Caco-2 (cell line): ENCODE results near the gene DNALI1. TPM values are rescaled to one million over a fixed set of nuclear protein-coding genes. Genes with fewer than 3 reads are reported as not detected.
"Not testable (repeated sequence)": the region's sequence is repeated elsewhere in the genome, so short reads cannot be mapped to it uniquely, and the experiment has no call there.

Experiments used
- BruUV-seq: library from RNA; stranded (reverse); fragments of 400-500 nt; replicated peaks from 2 replicates; lab custom pipeline; 2021; lab: Mats Ljungman, UMichigan
- CTCF ChIA-PET: fragments of 300-600 bp; sonication (Branson Sonifier 250); formaldehyde crosslinking; loops from one replicate; lab custom pipeline; 2022; ENCODE audit warnings: antibody characterized with exemption; lab: Charles Lee
- POLR2A ChIA-PET: fragments of 300-600 bp; sonication (Branson Sonifier 250); formaldehyde crosslinking; loops from one replicate; lab custom pipeline; 2022; ENCODE audit warnings: antibody characterized with exemption; lab: Charles Lee
- DNase-seq, 2 experiments: peaks; one replicate each; pipeline versions ENCODE4 v3.0.0 to v3.0.0-alpha.2; 2020 to 2022
- H3K27me3 ChIP-seq: replicated peaks from 2 replicates; pipeline ENCODE4 v1.6.0; 2011; ENCODE audit warnings: low read length; ENCODE audit not compliant: control insufficient read depth, insufficient read depth
- H3K36me3 ChIP-seq: 2 replicates; pipeline ENCODE4 v1.5.1; 2011; ENCODE audit warnings: low read length; ENCODE audit not compliant: control insufficient read depth, insufficient read depth
- H3K4me1 ChIP-seq: fragments of 250-450 bp; sonication (Bioruptor Pico); 2 replicates; pipeline ENCODE4 v1.5.1; 2020; ENCODE audit warnings: mild to moderate bottlenecking
- H3K4me3 ChIP-seq: 2 replicates; pipeline ENCODE4 v1.5.1; 2011; ENCODE audit warnings: low read depth, mild to moderate bottlenecking, control low read depth, low read length
- H3K9me3 ChIP-seq: fragments of 250-450 bp; sonication (Bioruptor Pico); 2 replicates; pipeline ENCODE4 v1.5.1; 2020; ENCODE audit warnings: mild to moderate bottlenecking, moderate library complexity
- H3K27ac Mint-ChIP-seq: one replicate; pipeline ENCODE4 v1.8.0; 2022; ENCODE audit warnings: mixed read lengths; ENCODE audit not compliant: unreplicated experiment
- H3K27me3 Mint-ChIP-seq: one replicate; pipeline ENCODE4 v1.8.0; 2022; ENCODE audit warnings: mixed read lengths; ENCODE audit not compliant: insufficient read depth, unreplicated experiment
- H3K36me3 Mint-ChIP-seq: one replicate; pipeline ENCODE4 v1.8.0; 2022; ENCODE audit warnings: mild to moderate bottlenecking, mixed read lengths; ENCODE audit not compliant: insufficient read depth, unreplicated experiment
- H3K4me1 Mint-ChIP-seq: one replicate; pipeline ENCODE4 v1.8.0; 2022; ENCODE audit warnings: low read depth, mixed read lengths; ENCODE audit not compliant: unreplicated experiment
- H3K4me3 Mint-ChIP-seq: one replicate; pipeline ENCODE4 v1.8.0; 2022; ENCODE audit warnings: mild to moderate bottlenecking, moderate library complexity, mixed read lengths; ENCODE audit not compliant: unreplicated experiment
- H3K9me3 Mint-ChIP-seq: one replicate; pipeline ENCODE4 v1.8.0; 2022; ENCODE audit warnings: mixed read lengths; ENCODE audit not compliant: unreplicated experiment
- CTCF ChIP-seq, 2 experiments: fragments of 200-600 bp in 1 of 2; IDR thresholded peaks; 1 replicate in 1 of 2; 2 replicates in 1 of 2; pipeline versions ENCODE4 v1.5.1 to v1.8.0; 2011 to 2022; ENCODE audit warnings: antibody characterized with exemption in 1 of 2, control low read depth in 1 of 2, inconsistent platforms in 1 of 2, low read depth in 1 of 2, low read length in 1 of 2, mild to moderate bottlenecking in 1 of 2, moderate library complexity in 1 of 2; ENCODE audit not compliant: insufficient read depth in 1 of 2, severe bottlenecking in 1 of 2, unreplicated experiment in 1 of 2
- intact Hi-C: fragments of 100-400 bp; cut with micrococcal nuclease; formaldehyde crosslinking; loops from one replicate; pipeline ENCODE4 v1.10.0; 2022; ENCODE audit not compliant: unreplicated experiment
- total RNA-seq: library from RNA; stranded (reverse); gene quantifications from 2 replicates; pipeline ENCODE4 v1.2.3, GENCODE V29; 2022

The DNALI1 gene
- total RNA-seq, 1 experiment from 2014 or later: 0.27 TPM

GRCh38 chr1:37557402-37557801, 662 bp downstream of the DNALI1 start:
- H3K4me3 ChIP-seq: no peak overlapping the region
- POLR2A ChIA-PET: no interaction called here
- H3K27me3 ChIP-seq: no peaks in the 10 kb centered on the region
- peaks cover 20% of the 10 kb centered on the region for H3K4me1 Mint-ChIP-seq
- H3K4me3 Mint-ChIP-seq: no peak overlapping the region
- no peak for TF ChIP-seq CTCF (IDR thresholded peaks at IDR 0.05; ENCODE audit: insufficient read depth in 1 of 2, low read depth in 1 of 2, low read length in 1 of 2, severe bottlenecking in 1 of 2, unreplicated experiment in 1 of 2)
- H3K36me3 ChIP-seq: no peaks in the 10 kb centered on the region
- DNase-seq: no peak
- no peaks in the 10 kb centered on the region for H3K27me3 Mint-ChIP-seq
- H3K9me3 Mint-ChIP-seq: no peaks in the 10 kb centered on the region
- BruUV-seq: no TSS peak
- CTCF ChIA-PET: no interaction called here
- peaks cover 20% of the 10 kb centered on the region for H3K4me1 ChIP-seq
- intact Hi-C loops: no loop called here
- H3K27ac Mint-ChIP-seq: no peak overlapping the region
- H3K36me3 Mint-ChIP-seq: peaks cover 22% of the 10 kb centered on the region
- no peaks in the 10 kb centered on the region for H3K9me3 ChIP-seq

- H3K4me1 Mint-ChIP-seq: peaks cover 11% of the 10 kb centered on the region
- Histone ChIP-seq H3K36me3 (no peaks in the 10 kb centered on the region), H3K4me1 (peaks cover 17% of the 10 kb centered on the region), H3K4me3 (no peak overlapping the region), H3K9me3 (no peaks in the 10 kb centered on the region), H3K27me3 (no peaks in the 10 kb centered on the region)
- H3K27ac Mint-ChIP-seq: no peak overlapping the region
- H3K9me3 Mint-ChIP-seq: no peaks in the 10 kb centered on the region
- POLR2A ChIA-PET: no interaction called here
- no peak overlapping the region for H3K4me3 Mint-ChIP-seq
- intact Hi-C loops: no loop called here
- peaks cover 15% of the 10 kb centered on the region for H3K36me3 Mint-ChIP-seq
- CTCF ChIA-PET: no interaction called here
- no peak for TF ChIP-seq CTCF (IDR thresholded peaks at IDR 0.05; ENCODE audit: insufficient read depth in 1 of 2, low read depth in 1 of 2, low read length in 1 of 2, severe bottlenecking in 1 of 2, unreplicated experiment in 1 of 2)
- no peak for DNase-seq
- no TSS peak for BruUV-seq
- no peaks in the 10 kb centered on the region for H3K27me3 Mint-ChIP-seq
These were observed 1.7 kb downstream of the DNALI1 start for GRCh38 chr1:37558411-37558810.

- TF ChIP-seq CTCF (IDR thresholded peaks at IDR 0.05; ENCODE audit: insufficient read depth in 1 of 2, low read depth in 1 of 2, low read length in 1 of 2, severe bottlenecking in 1 of 2, unreplicated experiment in 1 of 2): no peak
- H3K4me1 ChIP-seq: peaks cover 17% of the 10 kb centered on the region
- H3K4me3 ChIP-seq: no peak overlapping the region
- CTCF ChIA-PET: no interaction called here
- Mint-ChIP-seq H3K4me1 (peaks cover 11% of the 10 kb centered on the region), H3K36me3 (peaks cover 12% of the 10 kb centered on the region), H3K27me3 (no peaks in the 10 kb centered on the region), H3K27ac (no peak overlapping the region), H3K9me3 (no peaks in the 10 kb centered on the region), H3K4me3 (no peak overlapping the region)
- intact Hi-C loops: no loop called here
- POLR2A ChIA-PET: no interaction called here
- no peak for DNase-seq
- H3K9me3 ChIP-seq: no peaks in the 10 kb centered on the region
- H3K27me3 ChIP-seq: no peaks in the 10 kb centered on the region
- no peaks in the 10 kb centered on the region for H3K36me3 ChIP-seq
- no TSS peak for BruUV-seq
These were observed 2.3 kb downstream of the DNALI1 start for GRCh38 chr1:37559080-37559479.

- H3K27ac Mint-ChIP-seq, POLR2A ChIA-PET: not testable (repeated sequence)
These were observed 3.2 kb downstream of the DNALI1 start for GRCh38 chr1:37559957-37560379.

More at GRCh38 chr1:37559957-37560379, 3.2 kb downstream of the DNALI1 start:
- H3K27me3 ChIP-seq, intact Hi-C loops, H3K4me3 Mint-ChIP-seq, H3K4me3 ChIP-seq, H3K36me3 ChIP-seq, BruUV-seq, H3K27me3 Mint-ChIP-seq, DNase-seq, H3K36me3 Mint-ChIP-seq, H3K9me3 ChIP-seq, CTCF ChIA-PET, H3K9me3 Mint-ChIP-seq: not testable (repeated sequence)
- peaks cover 17% of the 10 kb centered on the region for H3K4me1 ChIP-seq
- H3K4me1 Mint-ChIP-seq: peaks cover 11% of the 10 kb centered on the region
